Suprapubic skin (tissue), 3 donors: Measurements from ENCODE around the gene TMEM101.

Source experiments
- CTCF ChIP-seq, 2 donors: fragments of 200-600 bp in 1 of 2; fragments of 450-650 bp in 1 of 2; sonication (generic) in 1 of 2; IDR thresholded peaks; one replicate each; pipeline ENCODE4 v1.5.1; 2016 to 2019; ENCODE audit warnings: antibody characterized with exemption in 2 of 2, mild to moderate bottlenecking in 1 of 2, moderate library complexity in 1 of 2
- POLR2A ChIP-seq, 2 donors: fragments of 450-650 bp; IDR thresholded peaks; one replicate each; pipeline ENCODE4 v1.6.1; 2017; ENCODE audit warnings: antibody characterized with exemption in 2 of 2, mild to moderate bottlenecking in 2 of 2, moderate library complexity in 2 of 2

- TF ChIP-seq CTCF (IDR thresholded peaks at IDR 0.05) (no peak), POLR2A (IDR thresholded peaks at IDR 0.05) (no peak)
Measured at GRCh38 chr17:44004761-44005526, 9.8 kb downstream of the TMEM101 start.
